Stimulated activated naive CD8-positive, alpha-beta T cell treated with anti-CD3 and anti-CD28 coated beads, Interleukin-15, amount 100 ng/mL, for 72 hours (primary cell): ENCODE data around the gene EGLN3.

Experiments
- ATAC-seq: fragments of 150-1000 bp; cut with Tn5 transposase; 2 replicates; pipeline ENCODE4 v1.10.0; 2021; ENCODE audit warnings: mild to moderate bottlenecking, moderate library complexity
- DNase-seq, 2 donors: peaks; one replicate each; pipeline ENCODE4 v3.0.0; 2021 to 2022
- H3K27ac Mint-ChIP-seq, 2 donors: one replicate each; pipeline ENCODE4 v1.8.0; 2022; ENCODE audit warnings: mild to moderate bottlenecking in 2 of 2, mixed read lengths in 2 of 2, moderate library complexity in 2 of 2
- H3K27me3 Mint-ChIP-seq: one replicate; pipeline ENCODE4 v1.8.0; 2022; ENCODE audit warnings: mixed read lengths
- H3K4me1 Mint-ChIP-seq: one replicate; pipeline ENCODE4 v1.8.0; 2022; ENCODE audit warnings: mild to moderate bottlenecking, mixed read lengths
- H3K4me3 Mint-ChIP-seq, 2 donors: one replicate each; pipeline ENCODE4 v1.8.0; 2022; ENCODE audit warnings: mild to moderate bottlenecking in 2 of 2, mixed read lengths in 2 of 2, moderate library complexity in 1 of 2
- H3K9me3 Mint-ChIP-seq, 2 donors: one replicate each; pipeline ENCODE4 v1.8.0; 2022; ENCODE audit warnings: mixed read lengths in 2 of 2

EGLN3 gene

DNA sequence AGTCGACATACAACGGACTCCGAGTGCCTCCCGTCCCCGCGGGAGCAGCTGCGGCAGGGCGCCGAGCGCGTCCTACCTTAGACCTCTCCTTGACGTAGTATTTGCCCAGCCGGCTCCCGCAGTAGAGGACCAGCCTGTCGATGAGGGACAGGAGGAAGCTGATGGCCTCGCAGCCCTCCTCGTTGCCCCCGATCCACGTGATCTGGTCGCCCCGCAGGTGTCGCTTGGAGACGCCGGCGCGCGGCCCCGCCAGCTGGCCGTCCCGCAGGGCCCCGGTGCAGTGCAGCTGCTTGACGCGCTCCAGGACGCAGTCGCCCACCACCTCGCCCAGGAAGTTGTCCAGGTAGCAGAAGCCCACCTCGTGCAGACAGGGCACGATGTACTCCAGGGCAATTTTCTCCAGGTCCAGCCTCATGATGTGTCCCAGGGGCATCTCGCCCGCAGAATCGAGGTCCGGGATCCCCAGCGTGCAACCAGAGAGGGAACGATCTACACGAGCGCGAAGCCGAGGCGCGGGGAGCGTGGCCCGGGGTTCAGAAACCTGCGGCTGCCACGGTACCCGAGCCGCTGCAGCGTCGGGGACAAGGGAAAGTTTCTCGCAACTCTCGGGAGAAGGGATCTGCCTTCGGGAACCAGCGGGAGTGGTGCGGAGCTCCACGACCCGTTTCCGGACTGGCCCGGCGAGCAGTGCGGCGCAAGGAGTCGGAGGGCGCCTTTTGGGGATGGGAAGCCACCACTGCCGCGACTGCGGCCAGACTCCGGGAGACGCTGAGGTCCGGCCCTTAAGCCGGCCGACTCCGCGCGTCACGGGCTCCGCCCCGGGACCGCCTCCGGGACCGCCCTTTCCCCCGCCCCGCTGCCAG lies at the start of gene EGLN3:
Gene EGLN3 (minus strand): TSS at position 755 of the 863 bp plus-strand sequence. CDS start 322 bp downstream, at position 433.
- peaks cover 39% of the 10 kb centered on the region for H3K4me1 Mint-ChIP-seq
- H3K9me3 Mint-ChIP-seq: no peaks in the 10 kb centered on the region
- peak; percentile 44 to 51 for DNase-seq
- ATAC-seq: peak; percentile 89
- H3K4me3 Mint-ChIP-seq: peak within 1 kb of the TSS; percentile 90 to 93
- peaks cover 67% of the 10 kb centered on the region for H3K27me3 Mint-ChIP-seq
- peak within 1 kb of the TSS; percentile 80 to 89 for H3K27ac Mint-ChIP-seq

GRCh38 chr14:34000396-34000795 lies 49.5 kb upstream of the EGLN3 start:
- H3K27me3 Mint-ChIP-seq: no peaks in the 10 kb centered on the region
- ATAC-seq (no peak), DNase-seq (no peak)
- H3K4me3 Mint-ChIP-seq: no peak overlapping the region
- H3K27ac Mint-ChIP-seq: no peak overlapping the region
- H3K9me3 Mint-ChIP-seq: peaks cover 0 to 5% of the 10 kb centered on the region in 2 donors
- H3K4me1 Mint-ChIP-seq: no peaks in the 10 kb centered on the region

- no peak for ATAC-seq
- DNase-seq: no peak
- Mint-ChIP-seq H3K4me3 (no peak overlapping the region), H3K9me3 (peaks cover 0 to 5% of the 10 kb centered on the region in 2 donors), H3K27ac (no peak overlapping the region), H3K4me1 (no peaks in the 10 kb centered on the region), H3K27me3 (no peaks in the 10 kb centered on the region)
Measured at GRCh38 chr14:33999771-34000291, 49.0 kb upstream of the EGLN3 start.

DNA sequence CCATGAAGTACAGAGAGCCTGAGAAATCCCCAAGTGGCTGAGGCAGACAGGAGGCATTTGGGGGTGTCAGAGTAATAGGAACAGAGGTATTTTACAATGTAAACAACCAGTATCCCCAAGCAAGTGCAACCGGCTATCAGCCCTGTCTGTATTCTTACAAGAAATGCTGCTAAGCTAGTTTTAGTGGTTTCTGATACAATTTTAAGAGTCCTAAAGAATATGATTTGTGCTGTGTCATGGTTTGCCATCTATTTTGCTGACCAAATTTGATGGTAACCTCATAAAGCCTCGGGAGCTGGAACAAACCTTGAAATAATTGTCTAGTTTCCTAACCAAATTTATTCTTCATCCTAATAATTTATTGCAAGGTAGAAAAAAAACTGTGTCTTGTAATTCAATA lies 46.7 kb upstream of the EGLN3 start:
- H3K4me1 Mint-ChIP-seq: no peaks in the 10 kb centered on the region
- DNase-seq (no peak), ATAC-seq (no peak)
- H3K27me3 Mint-ChIP-seq: no peaks in the 10 kb centered on the region
- H3K9me3 Mint-ChIP-seq: peaks cover 0 to 5% of the 10 kb centered on the region in 2 donors
- no peak overlapping the region for H3K4me3 Mint-ChIP-seq
- no peak overlapping the region for H3K27ac Mint-ChIP-seq

DNA sequence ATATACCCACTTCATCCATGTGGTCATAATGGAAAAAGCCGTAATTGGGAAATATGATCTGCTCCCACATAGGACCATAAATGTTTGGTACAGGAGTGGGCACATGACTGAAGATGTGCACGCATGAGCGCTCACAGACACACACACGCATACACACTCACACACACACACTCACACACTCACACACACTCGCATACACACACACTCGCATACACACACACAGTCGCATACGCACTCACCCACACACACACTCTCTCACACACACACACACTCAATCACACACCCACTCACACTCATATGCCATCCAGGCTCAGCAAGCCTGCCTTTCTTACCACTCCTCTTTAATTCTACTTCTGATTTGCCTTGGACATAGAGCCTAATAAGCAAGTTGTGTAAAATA lies 45.6 kb upstream of the EGLN3 start:
- no peak for ATAC-seq
- H3K4me3 Mint-ChIP-seq: no peak overlapping the region
- peaks cover 0 to 5% of the 10 kb centered on the region in 2 donors for H3K9me3 Mint-ChIP-seq

GRCh38 chr14:33993246-33993645 lies 42.4 kb upstream of the EGLN3 start:
- Mint-ChIP-seq H3K4me3 (no peak overlapping the region), H3K27me3 (no peaks in the 10 kb centered on the region), H3K4me1 (peaks cover 10% of the 10 kb centered on the region), H3K27ac (no peak overlapping the region), H3K9me3 (peaks cover 0 to 5% of the 10 kb centered on the region in 2 donors)
- ATAC-seq: no peak
- DNase-seq: no peak

More for the DNA sequence above, 45.6 kb upstream of the EGLN3 start:
- Mint-ChIP-seq H3K27ac (no peak overlapping the region), H3K27me3 (no peaks in the 10 kb centered on the region), H3K4me1 (no peaks in the 10 kb centered on the region)
- no peak for DNase-seq

GRCh38 chr14:33992274-33993007 lies 41.6 kb upstream of the EGLN3 start:
- H3K27me3 Mint-ChIP-seq: no peaks in the 10 kb centered on the region
- DNase-seq (no peak), ATAC-seq (no peak)
- peaks cover 0 to 5% of the 10 kb centered on the region in 2 donors for H3K9me3 Mint-ChIP-seq
- H3K4me3 Mint-ChIP-seq: no peak overlapping the region
- H3K27ac Mint-ChIP-seq: no peak overlapping the region
- H3K4me1 Mint-ChIP-seq: peaks cover 10% of the 10 kb centered on the region

DNA sequence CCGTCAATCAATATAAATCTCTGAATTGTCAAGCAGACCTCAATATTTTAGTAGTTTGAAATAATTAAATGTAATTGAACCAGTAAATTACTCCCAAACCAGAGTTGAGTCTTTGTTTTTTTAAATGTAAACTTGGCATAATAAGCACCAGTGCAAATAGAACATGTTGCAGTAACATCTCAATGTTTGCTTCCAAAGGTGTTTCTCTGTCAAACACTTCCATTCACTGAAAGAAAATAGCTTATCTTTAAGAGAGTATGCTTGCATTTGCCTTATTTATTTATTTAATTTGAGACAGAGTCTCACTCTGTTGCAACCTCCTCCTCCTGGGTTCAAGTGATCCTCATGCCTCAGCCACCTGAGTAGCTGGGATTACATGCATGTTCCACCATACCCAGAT lies 39.9 kb upstream of the EGLN3 start:
- Mint-ChIP-seq H3K4me1 (peaks cover 10% of the 10 kb centered on the region), H3K27me3 (no peaks in the 10 kb centered on the region), H3K9me3 (no peaks in the 10 kb centered on the region), H3K27ac (no peak overlapping the region), H3K4me3 (peak overlapping the region in 1 of 2 donors; percentile 36)
- ATAC-seq (no peak), DNase-seq (no peak)

DNA sequence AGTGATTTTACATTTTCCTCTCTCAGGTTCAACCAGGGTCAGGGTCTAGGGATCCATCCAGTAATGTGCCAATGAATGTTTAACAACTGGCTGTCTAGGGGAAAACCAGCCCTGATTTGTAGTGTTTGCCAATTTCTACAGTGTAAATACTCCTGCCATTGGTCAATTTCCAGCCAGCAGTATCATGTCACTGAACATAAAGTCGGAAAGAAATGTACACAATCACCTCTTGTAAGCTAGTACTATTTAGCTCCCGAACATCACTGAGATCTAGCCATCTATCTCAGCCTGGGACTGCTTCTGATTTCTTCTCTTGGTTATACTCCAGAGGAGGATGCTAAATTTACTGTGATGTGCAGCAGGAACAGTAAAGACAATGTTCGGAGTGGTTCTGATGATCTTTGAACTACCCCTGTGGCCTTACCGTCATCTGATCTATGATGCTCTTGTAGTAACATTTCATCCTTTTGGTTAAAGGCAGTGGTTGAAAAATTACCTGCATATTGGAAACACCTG lies 36.7 kb upstream of the EGLN3 start:
- H3K27me3 Mint-ChIP-seq: no peaks in the 10 kb centered on the region
- DNase-seq (no peak), ATAC-seq (no peak)
- peaks cover 0 to 7% of the 10 kb centered on the region in 2 donors for H3K9me3 Mint-ChIP-seq
- no peak overlapping the region for H3K27ac Mint-ChIP-seq
- H3K4me1 Mint-ChIP-seq: peaks cover 10% of the 10 kb centered on the region
- H3K4me3 Mint-ChIP-seq: no peak overlapping the region

GRCh38 chr14:33986804-33987203 lies 35.9 kb upstream of the EGLN3 start:
- no peaks in the 10 kb centered on the region for H3K27me3 Mint-ChIP-seq
- peaks cover 10% of the 10 kb centered on the region for H3K4me1 Mint-ChIP-seq
- H3K4me3 Mint-ChIP-seq: no peak overlapping the region
- H3K27ac Mint-ChIP-seq: no peak overlapping the region
- no peak for ATAC-seq
- no peak for DNase-seq
- H3K9me3 Mint-ChIP-seq: peaks cover 0 to 7% of the 10 kb centered on the region in 2 donors

GRCh38 chr14:33985242-33985641 lies 34.4 kb upstream of the EGLN3 start:
- H3K27ac Mint-ChIP-seq: no peak overlapping the region
- no peak overlapping the region for H3K4me3 Mint-ChIP-seq
- peaks cover 6% of the 10 kb centered on the region for H3K4me1 Mint-ChIP-seq
- H3K27me3 Mint-ChIP-seq: no peaks in the 10 kb centered on the region
- DNase-seq: no peak
- ATAC-seq: no peak
- peaks cover 0 to 7% of the 10 kb centered on the region in 2 donors for H3K9me3 Mint-ChIP-seq

GRCh38 chr14:33979613-33980276 lies 28.9 kb upstream of the EGLN3 start:
- ATAC-seq: no peak
- H3K27me3 Mint-ChIP-seq: no peaks in the 10 kb centered on the region
- no peaks in the 10 kb centered on the region for H3K4me1 Mint-ChIP-seq
- H3K27ac Mint-ChIP-seq: peak overlapping the region; percentile 38 to 43
- no peak for DNase-seq
- H3K4me3 Mint-ChIP-seq: no peak overlapping the region
- H3K9me3 Mint-ChIP-seq: no peaks in the 10 kb centered on the region

DNA sequence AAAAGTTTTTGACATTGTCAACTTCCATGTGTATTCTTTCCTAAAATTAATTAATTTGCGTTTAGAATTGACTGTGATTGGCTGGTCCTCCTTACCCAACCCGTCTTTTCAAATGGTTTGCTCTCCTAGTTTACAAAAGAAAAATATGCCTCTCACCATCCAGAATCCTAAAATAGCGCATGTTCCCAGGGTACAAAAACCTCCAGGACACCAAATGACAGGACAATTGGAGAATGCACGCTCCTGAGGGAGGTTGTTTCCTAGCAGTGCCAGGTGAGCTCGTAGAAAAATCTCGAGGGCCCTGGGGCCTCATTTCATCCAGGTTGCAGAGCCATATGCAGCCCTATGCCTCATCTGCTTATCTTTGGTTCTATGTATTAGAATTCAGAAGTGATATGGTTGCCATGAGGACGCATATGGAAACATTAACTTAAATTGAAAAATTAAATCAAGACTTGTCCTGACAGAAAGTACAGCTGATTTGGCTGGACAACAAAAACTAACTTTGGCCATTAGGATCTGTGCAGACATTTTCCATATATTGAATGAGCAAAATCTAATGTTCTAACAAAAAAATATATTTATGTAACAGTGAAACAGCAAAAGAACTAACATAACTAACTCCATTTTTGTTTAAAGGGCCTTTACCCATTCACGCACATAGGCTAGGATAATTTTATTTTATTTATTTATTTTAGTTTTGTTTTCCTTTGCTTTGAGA lies 28.2 kb upstream of the EGLN3 start:
- no peak for ATAC-seq
- no peaks in the 10 kb centered on the region for H3K4me1 Mint-ChIP-seq

GRCh38 chr14:33972583-33973081 lies 21.8 kb upstream of the EGLN3 start:
- H3K4me3 Mint-ChIP-seq: no peak overlapping the region
- peaks cover 6 to 16% of the 10 kb centered on the region in 2 donors for H3K9me3 Mint-ChIP-seq
- no peaks in the 10 kb centered on the region for H3K27me3 Mint-ChIP-seq
- ATAC-seq (no peak), DNase-seq (no peak)
- no peaks in the 10 kb centered on the region for H3K4me1 Mint-ChIP-seq
- H3K27ac Mint-ChIP-seq: peak overlapping the region in 1 of 2 donors; percentile 65

More for the DNA sequence above, 28.2 kb upstream of the EGLN3 start:
- no peaks in the 10 kb centered on the region for H3K27me3 Mint-ChIP-seq
- no peak overlapping the region for H3K4me3 Mint-ChIP-seq
- H3K9me3 Mint-ChIP-seq: no peaks in the 10 kb centered on the region
- no peak for DNase-seq
- no peak overlapping the region for H3K27ac Mint-ChIP-seq
